LNCaP clone FGC (cell line): ENCODE measurements around the gene FGGY.
"Not testable (repeated sequence)": the region's sequence is repeated elsewhere in the genome, so short reads cannot be mapped to it uniquely, and the experiment has no call there.

Source experiments
- DNase-seq: peaks from one replicate; pipeline ENCODE4 v3.0.0-alpha.2; 2011; ENCODE audit warnings: low read depth
- H3K4me3 ChIP-seq: 2 replicates; pipeline ENCODE4 v1.5.1; 2011; ENCODE audit warnings: mild to moderate bottlenecking, low read depth, low read length, control low read depth
- TF ChIP-seq, protein P1 (sequence below): IDR thresholded peaks from 2 replicates; pipeline ENCODE4 v1.5.1; 2012; ENCODE audit warnings: mild to moderate bottlenecking; ENCODE audit not compliant: control insufficient read depth, insufficient read depth; ENCODE audit errors: extremely low read depth

Gene FGGY

DNA sequence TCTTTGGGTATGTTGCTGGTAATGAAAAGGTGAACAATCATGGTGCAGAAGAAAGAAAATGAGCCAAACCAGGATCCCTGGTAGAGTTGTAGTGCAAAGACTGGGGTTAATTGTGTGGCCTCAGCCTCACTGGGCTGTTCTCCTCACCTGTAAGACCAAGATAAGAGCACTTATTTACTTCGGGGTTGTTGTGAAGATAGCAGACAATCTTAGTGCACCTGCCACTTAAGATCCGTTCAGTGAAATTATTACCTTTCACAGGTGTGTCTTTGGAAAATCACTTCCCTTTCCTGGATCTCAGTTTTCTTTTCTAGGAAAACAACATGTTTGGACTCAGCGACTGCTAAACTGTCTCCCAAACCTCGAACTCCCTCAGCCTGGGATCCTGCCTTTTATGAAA, 1.3 kb upstream of the FGGY start:
- TF ChIP-seq, protein P1, sequence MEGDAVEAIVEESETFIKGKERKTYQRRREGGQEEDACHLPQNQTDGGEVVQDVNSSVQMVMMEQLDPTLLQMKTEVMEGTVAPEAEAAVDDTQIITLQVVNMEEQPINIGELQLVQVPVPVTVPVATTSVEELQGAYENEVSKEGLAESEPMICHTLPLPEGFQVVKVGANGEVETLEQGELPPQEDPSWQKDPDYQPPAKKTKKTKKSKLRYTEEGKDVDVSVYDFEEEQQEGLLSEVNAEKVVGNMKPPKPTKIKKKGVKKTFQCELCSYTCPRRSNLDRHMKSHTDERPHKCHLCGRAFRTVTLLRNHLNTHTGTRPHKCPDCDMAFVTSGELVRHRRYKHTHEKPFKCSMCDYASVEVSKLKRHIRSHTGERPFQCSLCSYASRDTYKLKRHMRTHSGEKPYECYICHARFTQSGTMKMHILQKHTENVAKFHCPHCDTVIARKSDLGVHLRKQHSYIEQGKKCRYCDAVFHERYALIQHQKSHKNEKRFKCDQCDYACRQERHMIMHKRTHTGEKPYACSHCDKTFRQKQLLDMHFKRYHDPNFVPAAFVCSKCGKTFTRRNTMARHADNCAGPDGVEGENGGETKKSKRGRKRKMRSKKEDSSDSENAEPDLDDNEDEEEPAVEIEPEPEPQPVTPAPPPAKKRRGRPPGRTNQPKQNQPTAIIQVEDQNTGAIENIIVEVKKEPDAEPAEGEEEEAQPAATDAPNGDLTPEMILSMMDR = no peak
- peak overlapping the region; percentile 69 for H3K4me3 ChIP-seq
- no peak for DNase-seq

DNA sequence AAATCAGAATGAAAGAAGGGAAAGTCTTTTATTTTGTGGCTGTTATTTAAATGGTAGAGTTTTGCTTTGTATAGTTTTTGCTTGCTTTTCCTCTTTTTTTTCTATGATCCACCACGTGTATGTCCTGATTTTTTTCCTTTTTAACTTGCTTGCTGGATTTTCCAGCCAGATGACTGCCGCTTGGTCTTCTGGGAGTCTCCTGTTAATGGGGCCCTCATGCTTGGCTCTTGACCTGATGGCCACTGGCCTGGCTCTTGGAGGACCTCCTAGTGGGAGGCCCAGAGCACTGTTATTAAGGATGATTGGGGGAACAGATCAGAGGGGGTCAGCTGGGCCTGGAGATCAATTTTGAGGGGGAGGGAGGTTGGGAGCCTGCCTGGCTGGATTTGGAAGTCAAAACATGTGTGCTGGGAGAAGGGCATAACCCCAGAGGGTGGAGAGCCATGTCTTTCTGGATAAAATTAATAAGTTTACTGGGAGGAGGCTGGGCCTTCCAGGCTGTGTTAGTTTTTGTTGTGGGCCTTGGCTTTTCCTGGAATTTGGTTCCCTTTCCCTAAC, 1.2 kb downstream of the FGGY start:
- no peak overlapping the region for H3K4me3 ChIP-seq
- no peak for DNase-seq
- TF ChIP-seq, protein P1 = no peak

GRCh38 chr1:59298710-59299346, 1.9 kb downstream of the FGGY start:
- no peak overlapping the region for H3K4me3 ChIP-seq
- no peak for DNase-seq
- TF ChIP-seq, protein P1 = no peak

DNA sequence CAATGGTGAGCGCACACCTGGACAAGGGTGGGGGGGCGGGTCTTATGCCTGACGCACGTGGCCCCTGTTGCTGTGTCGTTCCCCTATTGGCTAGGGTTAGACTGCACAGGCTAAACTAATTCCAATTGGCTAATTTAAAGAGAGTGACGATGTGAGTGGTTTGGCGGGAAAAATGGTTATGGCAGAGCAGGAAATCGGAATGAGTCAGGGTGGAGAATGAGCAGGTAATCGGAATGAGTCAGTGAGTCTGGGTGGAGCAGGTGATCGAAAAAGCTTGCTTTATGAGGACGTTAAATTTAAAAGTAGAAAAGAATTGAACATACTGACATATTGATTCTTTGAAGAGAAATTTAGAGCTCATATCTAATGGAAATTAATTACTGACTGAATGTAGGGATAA, 2.8 kb downstream of the FGGY start:
- H3K4me3 ChIP-seq, DNase-seq: not testable (repeated sequence)

GRCh38 chr1:59302297-59302696, 5.4 kb downstream of the FGGY start:
- TF ChIP-seq, protein P1 = no peak
- H3K4me3 ChIP-seq = no peak overlapping the region
- no peak for DNase-seq

DNA sequence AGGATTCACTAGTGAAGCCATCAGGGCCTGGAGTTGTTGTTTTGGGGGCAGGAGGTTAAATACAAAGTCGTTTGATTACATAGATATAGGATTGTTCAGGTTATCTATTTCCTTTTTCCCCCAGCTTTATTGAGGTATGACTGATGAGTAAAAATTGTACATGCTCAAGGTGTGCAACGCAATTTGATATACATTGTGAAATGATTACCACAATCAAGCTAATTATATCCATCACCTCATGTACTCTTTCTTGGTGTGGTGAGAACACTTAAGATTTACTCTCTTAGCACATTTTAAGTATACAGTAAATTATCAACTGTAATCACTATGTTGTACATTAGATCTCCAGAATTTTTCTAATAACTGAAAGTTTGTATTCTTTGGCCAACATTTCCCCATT, 6.0 kb downstream of the FGGY start:
- H3K4me3 ChIP-seq = no peak overlapping the region
- no peak for DNase-seq
- TF ChIP-seq, protein P1 = no peak

GRCh38 chr1:59305188-59305587, 8.3 kb downstream of the FGGY start:
- no peak for DNase-seq
- TF ChIP-seq, protein P1 = no peak
- no peak overlapping the region for H3K4me3 ChIP-seq
